Mesenchymal stem cell (in vitro differentiated cells and primary cell): ENCODE results near the gene SNTG2.

Experiments used
- DNase-seq: peaks from one replicate; pipeline ENCODE4 v3.0.0-alpha.2; 2013
- H2AFZ ChIP-seq: one replicate; pipeline ENCODE4 v1.6.1; 2013; ENCODE audit warnings: low read depth, mild to moderate bottlenecking, control low read depth, inconsistent platforms, low read length, moderate library complexity
- H2AK5ac ChIP-seq: 2 replicates; pipeline ENCODE4 v1.6.1; 2013; ENCODE audit warnings: low read length, moderate library complexity, mild to moderate bottlenecking, inconsistent platforms; ENCODE audit not compliant: severe bottlenecking
- H2BK120ac ChIP-seq: one replicate; pipeline ENCODE4 v1.6.1; 2013; ENCODE audit warnings: low read depth, mild to moderate bottlenecking, inconsistent platforms, low read length, moderate library complexity
- H2BK12ac ChIP-seq, 2 experiments: one replicate each; pipeline ENCODE4 v1.6.1; 2013; ENCODE audit warnings: inconsistent platforms in 2 of 2, low read length in 2 of 2, mild to moderate bottlenecking in 2 of 2, moderate library complexity in 2 of 2, control low read depth in 1 of 2
- H2BK15ac ChIP-seq: one replicate; pipeline ENCODE4 v1.6.1; 2013; ENCODE audit warnings: mild to moderate bottlenecking, low read depth, inconsistent platforms; ENCODE audit not compliant: poor library complexity, severe bottlenecking
- H2BK5ac ChIP-seq: 2 replicates; pipeline ENCODE4 v1.6.1; 2013; ENCODE audit warnings: low read depth, mild to moderate bottlenecking, low read length, control low read depth, inconsistent platforms; ENCODE audit not compliant: poor library complexity, severe bottlenecking
- H3K14ac ChIP-seq, 2 experiments: one replicate each; pipeline ENCODE4 v1.6.1; 2013; ENCODE audit warnings: inconsistent platforms in 2 of 2, low read length in 2 of 2, control low read depth in 1 of 2, mild to moderate bottlenecking in 1 of 2, moderate library complexity in 1 of 2
- H3K18ac ChIP-seq, 2 experiments: one replicate each; pipeline ENCODE4 v1.6.1; 2013; ENCODE audit warnings: inconsistent platforms in 2 of 2, low read length in 2 of 2, control low read depth in 1 of 2, low read depth in 1 of 2, mild to moderate bottlenecking in 1 of 2
- H3K23ac ChIP-seq, 2 experiments: one replicate each; pipeline ENCODE4 v1.6.1; 2013; ENCODE audit warnings: inconsistent platforms in 2 of 2, low read length in 2 of 2, mild to moderate bottlenecking in 2 of 2, moderate library complexity in 2 of 2, control low read depth in 1 of 2
- H3K27ac ChIP-seq: 2 replicates; pipeline ENCODE4 v1.5.1; 2013; ENCODE audit warnings: mild to moderate bottlenecking, moderate library complexity, low read length, control low read depth, inconsistent platforms; ENCODE audit not compliant: poor library complexity, severe bottlenecking
- H3K27me3 ChIP-seq, 2 experiments: 2 replicates each; pipeline versions ENCODE4 v1.6.1 to v1.7.0; 2013; ENCODE audit warnings: low read length in 2 of 2, mild to moderate bottlenecking in 2 of 2, moderate library complexity in 2 of 2, control low read depth in 1 of 2, inconsistent platforms in 1 of 2; ENCODE audit not compliant: control insufficient read depth in 1 of 2, insufficient read depth in 1 of 2
- H3K36me3 ChIP-seq, 2 experiments: 2 replicates each; pipeline versions ENCODE4 v1.6.1 to v1.7.0; 2013; ENCODE audit warnings: low read length in 2 of 2, control low read depth in 1 of 2, inconsistent platforms in 1 of 2, low read depth in 1 of 2, mild to moderate bottlenecking in 1 of 2; ENCODE audit not compliant: insufficient read depth in 2 of 2, control insufficient read depth in 1 of 2
- H3K4ac ChIP-seq, 2 experiments: one replicate each; pipeline ENCODE4 v1.6.1; 2013; ENCODE audit warnings: inconsistent platforms in 2 of 2, low read length in 2 of 2, mild to moderate bottlenecking in 2 of 2, moderate library complexity in 2 of 2, control low read depth in 1 of 2, low read depth in 1 of 2
- H3K4me1 ChIP-seq: 2 replicates; pipeline ENCODE4 v1.6.1; 2013; ENCODE audit warnings: low read depth, low read length, control low read depth; ENCODE audit not compliant: control insufficient read depth, insufficient read depth
- H3K4me2 ChIP-seq: 2 replicates; pipeline ENCODE4 v1.6.1; 2013; ENCODE audit warnings: low read length, mild to moderate bottlenecking, inconsistent platforms; ENCODE audit not compliant: poor library complexity, severe bottlenecking
- H3K4me3 ChIP-seq, 2 experiments: 2 replicates each; pipeline versions ENCODE4 v1.5.1 to v1.7.0; 2013; ENCODE audit warnings: low read length in 2 of 2, mild to moderate bottlenecking in 2 of 2, control low read depth in 1 of 2, low read depth in 1 of 2; ENCODE audit not compliant: insufficient read depth in 1 of 2
- H3K79me1 ChIP-seq: replicated peaks from 2 replicates; pipeline ENCODE4 v1.6.1; 2013; ENCODE audit warnings: mild to moderate bottlenecking, control low read depth, low read length, inconsistent platforms; ENCODE audit not compliant: poor library complexity, severe bottlenecking
- H3K9ac ChIP-seq: 2 replicates; pipeline ENCODE4 v1.7.0; 2013; ENCODE audit warnings: mild to moderate bottlenecking, low read length, moderate library complexity
- H3K9me3 ChIP-seq: 2 replicates; pipeline ENCODE4 v1.7.0; 2013; ENCODE audit warnings: mild to moderate bottlenecking, low read length; ENCODE audit not compliant: control insufficient read depth
- H4K8ac ChIP-seq: one replicate; pipeline ENCODE4 v1.6.1; 2013; ENCODE audit warnings: inconsistent platforms, mild to moderate bottlenecking, low read length, moderate library complexity
- H4K91ac ChIP-seq: one replicate; pipeline ENCODE4 v1.6.1; 2013; ENCODE audit warnings: mild to moderate bottlenecking, low read length, inconsistent platforms
- WGBS: methylation state at CpG from one replicate; pipeline ENCODE4 v1.1.7; 2013; ENCODE audit warnings: mixed read lengths; 5-methylcytosine and 5-hydroxymethylcytosine counted together

SNTG2 gene

DNA sequence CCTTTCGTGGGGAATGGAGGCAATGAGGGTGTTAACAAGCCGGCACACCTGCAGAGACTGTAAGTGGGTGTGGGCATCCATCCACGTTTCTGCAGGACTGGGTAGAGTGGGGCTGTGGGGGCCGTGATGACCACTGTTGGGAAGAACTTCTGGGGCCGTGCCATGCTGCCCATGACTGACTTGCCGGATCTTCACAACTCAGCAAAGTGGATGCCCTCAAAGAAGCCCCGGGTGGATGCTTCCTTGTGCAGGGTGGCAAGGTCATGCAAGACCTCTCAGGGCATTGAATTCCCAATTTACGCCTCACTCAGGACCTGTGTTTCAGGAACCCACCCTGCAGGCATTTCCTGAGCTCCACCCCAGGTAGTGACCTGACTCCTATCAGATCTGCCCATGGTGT, 319.2 kb downstream of the SNTG2 start:
- 65% methylated on average over 8 of the region's 8 CpGs for WGBS
- H4K91ac ChIP-seq, result no peak overlapping the region
- no peaks in the 10 kb centered on the region for H3K79me1 ChIP-seq

DNA sequence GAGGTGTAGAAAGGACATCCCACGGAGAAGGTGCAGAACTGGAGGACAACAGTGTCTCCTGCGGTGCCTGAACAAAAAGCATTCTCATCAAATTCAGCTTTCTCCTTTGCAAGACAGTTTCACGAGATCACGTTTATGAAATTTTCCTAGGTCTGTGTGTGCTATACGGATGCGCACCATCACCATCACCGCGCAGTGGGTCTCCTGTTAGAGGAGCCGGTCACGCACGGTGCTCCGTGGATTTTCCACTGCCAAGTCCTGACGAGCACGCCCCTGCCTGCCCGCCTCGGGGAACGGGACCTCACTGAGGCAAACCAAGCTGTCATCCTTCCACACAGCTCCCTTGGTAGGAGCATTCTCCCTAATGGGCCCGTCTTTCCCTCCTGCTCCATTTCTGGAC, 322.2 kb downstream of the SNTG2 start:
- no peak overlapping the region for H3K4me2 ChIP-seq
- no peak overlapping the region for H3K18ac ChIP-seq
- H2BK5ac ChIP-seq, result no peak overlapping the region
- H3K4ac ChIP-seq, result no peak overlapping the region
- H2AFZ ChIP-seq, result no peak overlapping the region
- H4K8ac ChIP-seq, result no peak overlapping the region
- WGBS, result 87% methylated on average over 18 of the region's 18 CpGs
- no peak overlapping the region for H2BK120ac ChIP-seq
- no peak overlapping the region for H4K91ac ChIP-seq
- H3K4me3 ChIP-seq, result no peak overlapping the region
- no peaks in the 10 kb centered on the region for H3K4me1 ChIP-seq
- no peaks in the 10 kb centered on the region for H3K36me3 ChIP-seq
- H3K23ac ChIP-seq, result no peak overlapping the region
- peaks cover 9% of the 10 kb centered on the region for H3K9me3 ChIP-seq
- no peak overlapping the region for H3K14ac ChIP-seq
- no peaks in the 10 kb centered on the region for H3K27me3 ChIP-seq
- H2BK15ac ChIP-seq, result no peak overlapping the region
- H3K9ac ChIP-seq, result no peak overlapping the region
- no peak overlapping the region for H2AK5ac ChIP-seq
- no peak overlapping the region for H3K27ac ChIP-seq
- no peak for DNase-seq
- no peaks in the 10 kb centered on the region for H3K79me1 ChIP-seq
- no peak overlapping the region for H2BK12ac ChIP-seq

More for the DNA sequence above, 319.2 kb downstream of the SNTG2 start:
- H3K4me2 ChIP-seq, result no peak overlapping the region
- no peak overlapping the region for H2BK15ac ChIP-seq
- H3K23ac ChIP-seq, result no peak overlapping the region
- H3K18ac ChIP-seq, result no peak overlapping the region
- H2AK5ac ChIP-seq, result no peak overlapping the region
- no peak overlapping the region for H2BK5ac ChIP-seq
- H3K36me3 ChIP-seq, result no peaks in the 10 kb centered on the region
- no peak for DNase-seq
- H3K27ac ChIP-seq, result no peak overlapping the region
- H3K27me3 ChIP-seq, result no peaks in the 10 kb centered on the region
- no peak overlapping the region for H2BK120ac ChIP-seq
- H3K14ac ChIP-seq, result no peak overlapping the region
- no peak overlapping the region for H3K4me3 ChIP-seq
- no peak overlapping the region for H2AFZ ChIP-seq
- no peak overlapping the region for H3K9ac ChIP-seq
- H2BK12ac ChIP-seq, result no peak overlapping the region
- no peak overlapping the region for H3K4ac ChIP-seq
- H3K4me1 ChIP-seq, result no peaks in the 10 kb centered on the region
- no peak overlapping the region for H4K8ac ChIP-seq
- H3K9me3 ChIP-seq, result peaks cover under 1% of the 10 kb centered on the region

DNA sequence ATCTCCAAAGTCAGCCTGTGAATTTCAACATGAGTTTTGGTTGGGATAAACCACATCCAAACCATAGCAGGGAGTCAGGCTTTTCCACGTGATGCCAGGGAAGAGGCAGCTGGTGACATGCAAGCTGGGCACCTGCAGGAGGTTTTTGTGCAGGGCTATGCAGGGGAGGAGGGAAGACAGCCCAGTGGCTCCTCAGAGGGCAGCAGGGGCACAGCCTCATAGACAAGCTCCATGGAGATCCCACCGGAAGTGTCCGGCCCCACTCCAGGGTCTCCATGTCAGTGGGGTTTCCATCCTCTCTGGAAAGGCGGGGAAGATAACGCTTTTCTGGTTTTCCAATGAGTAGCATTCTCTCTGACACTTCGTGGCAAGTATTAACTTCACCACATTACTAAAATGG, 327.0 kb downstream of the SNTG2 start:
- peaks cover 14% of the 10 kb centered on the region for H3K9me3 ChIP-seq
- H2BK120ac ChIP-seq, result no peak overlapping the region
- no peak overlapping the region for H3K18ac ChIP-seq
- H2AFZ ChIP-seq, result no peak overlapping the region
- H2BK5ac ChIP-seq, result no peak overlapping the region
- no peak overlapping the region for H3K4ac ChIP-seq
- no peak overlapping the region for H3K4me2 ChIP-seq
- no peaks in the 10 kb centered on the region for H3K36me3 ChIP-seq
- no peak overlapping the region for H3K27ac ChIP-seq
- H3K9ac ChIP-seq, result no peak overlapping the region
- no peak for DNase-seq
- no peak overlapping the region for H3K23ac ChIP-seq
- H2AK5ac ChIP-seq, result no peak overlapping the region
- no peak overlapping the region for H4K91ac ChIP-seq
- H3K79me1 ChIP-seq, result no peaks in the 10 kb centered on the region
- no peak overlapping the region for H2BK12ac ChIP-seq
- no peak overlapping the region for H4K8ac ChIP-seq
- peaks cover 0 to 8% of the 10 kb centered on the region in 2 experiments for H3K27me3 ChIP-seq
- H3K4me3 ChIP-seq, result no peak overlapping the region
- no peak overlapping the region for H2BK15ac ChIP-seq
- H3K4me1 ChIP-seq, result peaks cover 2% of the 10 kb centered on the region
- H3K14ac ChIP-seq, result no peak overlapping the region
- 75% methylated on average over 6 of the region's 6 CpGs for WGBS

DNA sequence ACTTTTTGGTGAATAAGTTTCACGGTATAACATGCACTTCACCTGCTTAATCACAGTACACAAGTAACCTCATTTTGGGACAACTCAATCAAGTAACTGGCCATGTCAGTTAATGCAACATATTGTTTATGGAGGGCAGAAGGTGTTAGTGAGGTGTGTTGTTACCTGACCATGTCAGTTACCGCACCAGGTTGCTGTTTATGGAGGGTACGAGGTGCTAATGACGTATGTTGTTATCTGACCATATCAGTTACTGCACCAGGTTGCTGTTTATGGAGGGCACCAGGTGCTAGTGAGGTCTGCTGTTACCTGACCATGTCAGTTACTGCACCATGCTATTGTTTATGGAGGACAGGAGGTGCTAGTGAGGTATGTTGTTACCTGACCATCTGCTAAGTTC, 327.5 kb downstream of the SNTG2 start:
- no peak overlapping the region for H2BK120ac ChIP-seq
- H3K27ac ChIP-seq, result no peak overlapping the region
- H4K8ac ChIP-seq, result no peak overlapping the region
- H3K23ac ChIP-seq, result no peak overlapping the region
- H3K36me3 ChIP-seq, result no peaks in the 10 kb centered on the region
- no peak overlapping the region for H3K9ac ChIP-seq
- H2AK5ac ChIP-seq, result no peak overlapping the region
- peaks cover 14% of the 10 kb centered on the region for H3K9me3 ChIP-seq
- no peak overlapping the region for H2AFZ ChIP-seq
- no peak overlapping the region for H3K14ac ChIP-seq
- no peak overlapping the region for H3K18ac ChIP-seq
- H3K4ac ChIP-seq, result no peak overlapping the region
- H4K91ac ChIP-seq, result no peak overlapping the region
- no peak for DNase-seq
- peaks cover 2% of the 10 kb centered on the region for H3K4me1 ChIP-seq
- no peak overlapping the region for H2BK15ac ChIP-seq
- H2BK12ac ChIP-seq, result no peak overlapping the region
- WGBS, result 77% methylated on average over 4 of the region's 4 CpGs
- no peak overlapping the region for H3K4me2 ChIP-seq
- H3K27me3 ChIP-seq, result peaks cover 0 to 8% of the 10 kb centered on the region in 2 experiments
- H3K79me1 ChIP-seq, result no peaks in the 10 kb centered on the region
- no peak overlapping the region for H2BK5ac ChIP-seq
- H3K4me3 ChIP-seq, result no peak overlapping the region
